H1 (cell line): ENCODE data around the gene LAS1L. TPM values are rescaled to one million over a fixed set of nuclear protein-coding genes. Genes with fewer than 3 reads are reported as not detected.

Experiments used
- CTCF ChIA-PET: fragments of 300-600 bp; sonication (Branson Sonifier 250); formaldehyde crosslinking; loops from one replicate; lab custom pipeline; 2021; ENCODE audit not compliant: partially characterized antibody; lab: Charles Lee
- POLR2A ChIA-PET: fragments of 300-600 bp; sonication (Branson Sonifier 250); formaldehyde crosslinking; loops from one replicate; lab custom pipeline; 2021; ENCODE audit warnings: inconsistent platforms; ENCODE audit not compliant: partially characterized antibody; lab: Charles Lee
- DNase-seq, 2 experiments: peaks; one replicate each; pipeline versions ENCODE4 v3.0.0 to v3.0.0-alpha.2; 2010 to 2022; ENCODE audit warnings: low spot score in 2 of 2, low read depth in 1 of 2, mixed read lengths in 1 of 2
- FAIRE-seq: peaks from 2 replicates; lab custom pipeline; 2011; peaks lifted over from hg19 to GRCh38; lab: Jason Lieb, UNC
- H2AFZ ChIP-seq: 2 replicates; pipeline ENCODE4 v1.8.1; 2012; ENCODE audit warnings: low read length, inconsistent platforms
- H2AK5ac ChIP-seq: 2 replicates; pipeline ENCODE4 v1.6.1; 2013; ENCODE audit warnings: low read depth, low read length
- H2BK120ac ChIP-seq: replicated peaks from 2 replicates; pipeline ENCODE3; 2013; ENCODE audit warnings: low read depth, low read length, inconsistent platforms
- H2BK12ac ChIP-seq: 2 replicates; pipeline ENCODE4 v1.6.1; 2013; ENCODE audit warnings: low read depth, low read length
- H2BK15ac ChIP-seq: 2 replicates; pipeline ENCODE4 v1.6.1; 2013; ENCODE audit warnings: low read length
- H2BK20ac ChIP-seq: 2 replicates; pipeline ENCODE4 v1.6.1; 2013; ENCODE audit warnings: low read length
- H2BK5ac ChIP-seq: 2 replicates; pipeline ENCODE4 v1.6.1; 2013; ENCODE audit warnings: low read depth, low read length
- H3K14ac ChIP-seq: 2 replicates; pipeline ENCODE4 v1.6.1; 2013; ENCODE audit warnings: inconsistent platforms; ENCODE audit not compliant: insufficient read length
- H3K18ac ChIP-seq: 2 replicates; pipeline ENCODE4 v1.6.1; 2013; ENCODE audit warnings: low read length; ENCODE audit errors: extremely low read depth
- H3K23ac ChIP-seq: 2 replicates; pipeline ENCODE4 v1.6.1; 2013; ENCODE audit warnings: inconsistent platforms; ENCODE audit not compliant: insufficient read length
- H3K23me2 ChIP-seq: 2 replicates; pipeline ENCODE4 v1.6.1; 2013; ENCODE audit warnings: low read depth, low read length
- H3K27ac ChIP-seq: 2 replicates; pipeline ENCODE4 v1.6.1; 2011; ENCODE audit warnings: low read depth, low read length, inconsistent platforms
- H3K27me3 ChIP-seq, 4 experiments: replicated peaks in 1 of 4; 1 replicate in 1 of 4; 2 replicates in 3 of 4; pipeline versions ENCODE4 v1.6.1 to v1.8.1; 2011 to 2013; ENCODE audit warnings: low read length in 3 of 4, mild to moderate bottlenecking in 3 of 4, inconsistent platforms in 2 of 4, mixed read lengths in 2 of 4, moderate library complexity in 1 of 4; ENCODE audit not compliant: control insufficient read depth in 3 of 4, insufficient read depth in 3 of 4; ENCODE audit errors: extremely low read depth in 1 of 4
- H3K36me3 ChIP-seq, 4 experiments: 2 replicates each; pipeline versions ENCODE4 v1.6.1 to v1.8.1; 2011 to 2013; ENCODE audit warnings: mild to moderate bottlenecking in 4 of 4, low read length in 3 of 4, moderate library complexity in 2 of 4, control low read depth in 1 of 4, inconsistent platforms in 1 of 4; ENCODE audit not compliant: insufficient read depth in 4 of 4, control insufficient read depth in 2 of 4
- H3K4ac ChIP-seq: replicated peaks from 2 replicates; pipeline ENCODE3; 2013; ENCODE audit warnings: low read length, low read depth, mixed read lengths, inconsistent platforms; ENCODE audit not compliant: insufficient read length
- H3K4me1 ChIP-seq, 4 experiments: replicated peaks in 1 of 4; 1 replicate in 1 of 4; 2 replicates in 3 of 4; pipeline versions ENCODE4 v1.6.1 to v1.8.1; 2011 to 2013; ENCODE audit warnings: low read length in 3 of 4, inconsistent platforms in 2 of 4, mixed read lengths in 1 of 4; ENCODE audit not compliant: insufficient read depth in 4 of 4, control insufficient read depth in 3 of 4
- H3K4me2 ChIP-seq, 2 experiments: 2 replicates each; pipeline versions ENCODE4 v1.6.1 to v1.8.1; 2011 to 2013; ENCODE audit warnings: low read depth in 2 of 2, low read length in 2 of 2, control low read depth in 1 of 2, inconsistent platforms in 1 of 2, mild to moderate bottlenecking in 1 of 2; ENCODE audit not compliant: insufficient read depth in 1 of 2
- H3K4me3 ChIP-seq, 4 experiments: fragments of 200-600, 300-600 bp in 1 of 4; sonication (generic), shearing (Covaris generic), sonication (Bioruptor Twin) in 1 of 4; 2 replicates each; pipeline versions ENCODE4 v1.5.1 to v1.8.1; 2011 to 2016; ENCODE audit warnings: low read length in 4 of 4, low read depth in 3 of 4, control low read depth in 2 of 4, inconsistent platforms in 2 of 4, mild to moderate bottlenecking in 2 of 4, mixed read lengths in 1 of 4, moderate library complexity in 1 of 4; ENCODE audit not compliant: insufficient read depth in 2 of 4; ENCODE audit errors: extremely low read depth in 1 of 4
- H3K56ac ChIP-seq: replicated peaks from 2 replicates; pipeline ENCODE3; 2013; ENCODE audit warnings: low read depth, mild to moderate bottlenecking, mixed read lengths, low read length, inconsistent platforms; ENCODE audit not compliant: insufficient read length
- H3K79me1 ChIP-seq: 2 replicates; pipeline ENCODE4 v1.6.1; 2013; ENCODE audit warnings: low read depth, low read length, control low read depth
- H3K79me2 ChIP-seq, 2 experiments: 2 replicates each; pipeline versions ENCODE4 v1.6.1 to v1.8.1; 2012 to 2013; ENCODE audit warnings: low read length in 2 of 2, mild to moderate bottlenecking in 2 of 2, inconsistent platforms in 1 of 2; ENCODE audit not compliant: insufficient read depth in 2 of 2, control insufficient read depth in 1 of 2
- H3K9ac ChIP-seq, 4 experiments: replicated peaks in 1 of 4; 1 replicate in 1 of 4; 2 replicates in 3 of 4; pipeline versions ENCODE4 v1.6.1 to v1.8.1; 2011 to 2013; ENCODE audit warnings: low read depth in 3 of 4, low read length in 3 of 4, control low read depth in 2 of 4, mild to moderate bottlenecking in 2 of 4, moderate library complexity in 2 of 4, inconsistent platforms in 1 of 4; ENCODE audit errors: extremely low read depth in 1 of 4
- H3K9me3 ChIP-seq, 2 experiments: 2 replicates each; pipeline versions ENCODE4 v1.6.1 to v1.8.1; 2012 to 2013; ENCODE audit warnings: mild to moderate bottlenecking in 2 of 2, moderate library complexity in 2 of 2, control low read depth in 1 of 2, inconsistent platforms in 1 of 2, low read depth in 1 of 2, low read length in 1 of 2, mixed read lengths in 1 of 2; ENCODE audit not compliant: insufficient read depth in 2 of 2
- H4K20me1 ChIP-seq, 2 experiments: replicated peaks in 1 of 2; 2 replicates each; pipeline versions ENCODE3 to v1.8.1; 2011 to 2013; ENCODE audit warnings: inconsistent platforms in 2 of 2, low read length in 2 of 2, mild to moderate bottlenecking in 1 of 2; ENCODE audit not compliant: insufficient read depth in 2 of 2, control insufficient read depth in 1 of 2
- H4K5ac ChIP-seq: 2 replicates; pipeline ENCODE4 v1.6.1; 2013; ENCODE audit warnings: low read length, low read depth, mixed read lengths, inconsistent platforms; ENCODE audit not compliant: insufficient read length
- H4K8ac ChIP-seq: 2 replicates; pipeline ENCODE4 v1.8.0; 2013; ENCODE audit warnings: mild to moderate bottlenecking, moderate library complexity, low read length, inconsistent platforms; ENCODE audit not compliant: insufficient read depth; ENCODE audit errors: extremely low read depth
- H4K91ac ChIP-seq: replicated peaks from 2 replicates; pipeline ENCODE3; 2013; ENCODE audit warnings: low read length, mixed read lengths, inconsistent platforms; ENCODE audit not compliant: insufficient read length
- CEBPB ChIP-seq: IDR thresholded peaks from 2 replicates; pipeline ENCODE4 v1.6.1; 2012; ENCODE audit warnings: low read depth, low read length
- CHD1 ChIP-seq: IDR thresholded peaks from 2 replicates; pipeline ENCODE4 v1.6.1; 2012; ENCODE audit warnings: low read depth, low read length, improper control_type of control experiment
- CHD2 ChIP-seq: IDR thresholded peaks from 2 replicates; pipeline ENCODE4 v1.6.1; 2012; ENCODE audit warnings: low read length, improper control_type of control experiment
- CTBP2 ChIP-seq: IDR thresholded peaks from 2 replicates; pipeline ENCODE4 v1.7.0; 2011; ENCODE audit warnings: borderline replicate concordance, mild to moderate bottlenecking, moderate library complexity, mixed read lengths, low read length; ENCODE audit not compliant: insufficient read depth, insufficient read length
- HDAC2 ChIP-seq, 2 experiments: fragments of 300-600 bp in 1 of 2; sonication (generic) in 1 of 2; IDR thresholded peaks; 2 replicates each; pipeline ENCODE4 v1.6.1; 2011 to 2012; ENCODE audit warnings: low read depth in 2 of 2, low read length in 2 of 2, mild to moderate bottlenecking in 2 of 2, moderate library complexity in 2 of 2, borderline replicate concordance in 1 of 2, inconsistent platforms in 1 of 2
- SRF ChIP-seq: IDR thresholded peaks from 2 replicates; pipeline ENCODE4 v1.6.1; 2011; ENCODE audit warnings: mild to moderate bottlenecking, low read depth, low read length, moderate library complexity
- TCF12 ChIP-seq: IDR thresholded peaks from 2 replicates; pipeline ENCODE4 v1.6.1; 2011; ENCODE audit warnings: low read depth, mild to moderate bottlenecking, low read length
- YY1 ChIP-seq: IDR thresholded peaks from 2 replicates; pipeline ENCODE4 v1.6.1; 2011; ENCODE audit warnings: low read depth, mild to moderate bottlenecking, low read length
- WGBS, 2 experiments: shearing (Covaris generic) in 1 of 2; methylation state at CpG; one replicate each; pipeline versions ENCODE4 v1.1.6 to v1.1.7; 2013 to 2015; ENCODE audit warnings: low lambda C conversion rate in 2 of 2, mixed read lengths in 2 of 2, inconsistent platforms in 1 of 2, low coverage in 1 of 2, missing lambda C conversion rate in 1 of 2; ENCODE audit not compliant: insufficient replicate concordance in 2 of 2, insufficient coverage in 1 of 2, insufficient read length in 1 of 2; ENCODE audit errors: extremely low coverage in 1 of 2, missing lambda C conversion rate in 1 of 2; 5-methylcytosine and 5-hydroxymethylcytosine counted together
- polyA plus RNA-seq, 7 experiments: library from polyadenylated mRNA; depleted of rRNA in 3 of 7; stranded (reverse) in 5 of 7; unstranded in 2 of 7; fragments of >200 nt in 5 of 7; fragments of 200-250 nt in 2 of 7; gene quantifications; 1 replicate in 5 of 7; 2 replicates in 1 of 7; 4 replicates in 1 of 7; pipeline versions ENCODE4 v1.2.1 to v1.2.3, GENCODE V29; 2011 to 2013; ENCODE audit warnings: missing spikeins in 2 of 7, mixed read lengths in 2 of 7
- total RNA-seq: library from RNA; stranded (reverse); fragmentation: NEBNext Ultra II Directional; extraction: Animal tissue kit (Norgen Biotek cat#: 25700); gene quantifications from 2 replicates; pipeline ENCODE4 v1.2.1, GENCODE V29; 2021
- TF ChIP-seq, protein P1 (sequence below): IDR thresholded peaks from 2 replicates; pipeline ENCODE4 v1.6.1; 2012; ENCODE audit warnings: inconsistent platforms

The LAS1L gene
- total and polyA plus RNA-seq, 2 of the 8 experiments (the other 6 are each of a cell fraction or from before 2014, with no cell fraction given) = 39.5 to 65.0 TPM

DNA sequence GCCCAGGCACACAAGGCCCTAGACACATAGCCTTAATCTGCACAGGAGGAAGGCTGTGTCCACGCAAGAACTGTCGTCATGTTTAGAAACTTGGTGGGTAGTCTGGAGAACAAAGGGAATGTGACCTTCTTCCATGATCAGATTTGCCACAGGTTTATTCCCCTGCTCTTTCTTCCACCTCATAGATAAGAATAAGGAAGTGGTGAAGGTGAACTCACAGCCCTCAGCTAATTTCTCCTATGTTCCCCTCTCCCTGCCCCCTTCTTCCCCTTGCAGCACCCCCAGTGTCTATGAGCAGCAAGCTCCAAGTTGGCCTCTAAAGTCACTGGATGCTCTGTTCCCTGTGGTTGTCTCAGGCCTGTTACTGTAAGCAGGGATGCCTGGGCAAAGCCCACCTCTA is 39.8 kb upstream of the LAS1L start:
- Histone ChIP-seq H2BK12ac (no peak overlapping the region), H3K23me2 (no peaks in the 10 kb centered on the region), H4K91ac (no peak overlapping the region), H3K9me3 (no peaks in the 10 kb centered on the region), H2BK120ac (no peak overlapping the region), H3K4ac (no peak overlapping the region), H3K79me1 (no peaks in the 10 kb centered on the region), H3K23ac (no peak overlapping the region), H2AFZ (no peak overlapping the region), H3K27me3 (no peaks in the 10 kb centered on the region), H3K79me2 (no peaks in the 10 kb centered on the region), H3K27ac (no peak overlapping the region), H3K4me1 (no peaks in the 10 kb centered on the region), H3K4me2 (no peak overlapping the region), H4K5ac (no peak overlapping the region), H4K20me1 (no peaks in the 10 kb centered on the region), H2AK5ac (no peak overlapping the region), H3K36me3 (no peaks in the 10 kb centered on the region), H2BK20ac (no peak overlapping the region), H4K8ac (no peak overlapping the region), H3K4me3 (no peak overlapping the region), H3K18ac (no peak overlapping the region), H3K14ac (no peak overlapping the region), H3K56ac (no peak overlapping the region), H3K9ac (no peak overlapping the region), H2BK15ac (no peak overlapping the region), H2BK5ac (no peak overlapping the region)
- FAIRE-seq = no peak
- no CpG with 5 or more reads among the region's 2 CpGs for WGBS, 2 experiments
- CTCF ChIA-PET = no interaction called here
- DNase-seq = no peak
- TF ChIP-seq YY1 (no peak), HDAC2 (IDR thresholded peaks at IDR 0.05; ENCODE audit: borderline replicate concordance in 1 of 2, low read depth in 2 of 2, low read length in 2 of 2) (no peak), CHD1 (no peak), CHD2 (no peak), TCF12 (no peak), CTBP2 (no peak), SRF (no peak), CEBPB (no peak)
- TF ChIP-seq, protein P1, sequence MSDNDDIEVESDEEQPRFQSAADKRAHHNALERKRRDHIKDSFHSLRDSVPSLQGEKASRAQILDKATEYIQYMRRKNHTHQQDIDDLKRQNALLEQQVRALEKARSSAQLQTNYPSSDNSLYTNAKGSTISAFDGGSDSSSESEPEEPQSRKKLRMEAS = no peak
- POLR2A ChIA-PET = no interaction called here
